ENCODE data around the gene P2RX5.
"Not testable (repeated sequence)": the region's sequence is repeated elsewhere in the genome, so short reads cannot be mapped to it uniquely, and the experiment has no call there.

P2RX5 gene

GRCh38 chr17:3712811-3713463 lies 17.0 kb upstream of the P2RX5 start:
- H3K9ac ChIP-seq (ENCODE audit: low read length) = no peak overlapping the region
- H2AFZ ChIP-seq (ENCODE audit: low read depth, low read length, severe bottlenecking) = no peak overlapping the region
- H3K27me3 ChIP-seq (ENCODE audit: low read length) = no peaks in the 10 kb centered on the region
- H3K79me2 ChIP-seq (ENCODE audit: insufficient read depth, low read length) = no peaks in the 10 kb centered on the region
- TF ChIP-seq CTCF (IDR thresholded peaks at IDR 0.05; ENCODE audit: insufficient read depth, low read length, poor library complexity, severe bottlenecking) (no peak), EZH2phosphoT487 (conservative IDR thresholded peaks at IDR 0.05; ENCODE audit: low read length) (no peak)
- H3F3A ChIP-seq (ENCODE audit: insufficient read depth) = peaks cover 21% of the 10 kb centered on the region
- no peaks in the 10 kb centered on the region for H4K20me1 ChIP-seq (ENCODE audit: low read depth, low read length)
- H3K9me2 ChIP-seq (replicated peaks; ENCODE audit: insufficient read depth, low read length) = no peaks in the 10 kb centered on the region
- H3K4me3 ChIP-seq (ENCODE audit: insufficient read depth, low read length, poor library complexity, severe bottlenecking) = no peak overlapping the region
- H3K36me3 ChIP-seq (ENCODE audit: low read length) = peaks cover 7% of the 10 kb centered on the region; the same call in 1 of the 2 replicates
- no peak overlapping the region for H3K4me2 ChIP-seq (ENCODE audit: low read depth, low read length, poor library complexity, severe bottlenecking)
- H3K9me3 ChIP-seq (ENCODE audit: insufficient read depth, low read length) = no peaks in the 10 kb centered on the region
- H3K27ac ChIP-seq (ENCODE audit: low read depth, low read length) = no peak overlapping the region; the same call in 1 of the 2 replicates

- Histone ChIP-seq H4K20me1 (ENCODE audit: low read depth, low read length) (no peaks in the 10 kb centered on the region), H3K4me2 (ENCODE audit: low read depth, low read length, poor library complexity, severe bottlenecking) (peak overlapping the region; percentile 29), H3K9me3 (ENCODE audit: insufficient read depth, low read length) (no peaks in the 10 kb centered on the region), H3K4me3 (ENCODE audit: insufficient read depth, low read length, poor library complexity, severe bottlenecking) (no peak overlapping the region), H3K9me2 (replicated peaks; ENCODE audit: insufficient read depth, low read length) (no peaks in the 10 kb centered on the region), H2AFZ (ENCODE audit: low read depth, low read length, severe bottlenecking) (no peak overlapping the region), H3K9ac (ENCODE audit: low read length) (no peak overlapping the region), H3K36me3 (ENCODE audit: low read length) (peaks cover 7% of the 10 kb centered on the region; the same call in 1 of the 2 replicates), H3K79me2 (ENCODE audit: insufficient read depth, low read length) (no peaks in the 10 kb centered on the region), H3F3A (ENCODE audit: insufficient read depth) (peaks cover 21% of the 10 kb centered on the region), H3K27me3 (ENCODE audit: low read length) (no peaks in the 10 kb centered on the region), H3K27ac (ENCODE audit: low read depth, low read length) (peak overlapping the region; percentile 60)
- TF ChIP-seq CTCF (IDR thresholded peaks at IDR 0.05; ENCODE audit: insufficient read depth, low read length, poor library complexity, severe bottlenecking) = no peak
- TF ChIP-seq EZH2phosphoT487 (conservative IDR thresholded peaks at IDR 0.05; ENCODE audit: low read length) = no peak
These were observed 15.0 kb upstream of the P2RX5 start for GRCh38 chr17:3710951-3711383.

- no peaks in the 10 kb centered on the region for H4K20me1 ChIP-seq (ENCODE audit: low read depth, low read length)
- no peaks in the 10 kb centered on the region for H3K9me3 ChIP-seq (ENCODE audit: insufficient read depth, low read length)
- no peaks in the 10 kb centered on the region for H3K36me3 ChIP-seq (ENCODE audit: low read length)
- no peaks in the 10 kb centered on the region for H3K27me3 ChIP-seq (ENCODE audit: low read length)
- peaks cover 21% of the 10 kb centered on the region for H3F3A ChIP-seq (ENCODE audit: insufficient read depth)
- no peaks in the 10 kb centered on the region for H3K9me2 ChIP-seq (replicated peaks; ENCODE audit: insufficient read depth, low read length)
- no peaks in the 10 kb centered on the region for H3K79me2 ChIP-seq (ENCODE audit: insufficient read depth, low read length)
- H2AFZ ChIP-seq (ENCODE audit: low read depth, low read length, severe bottlenecking) = no peak overlapping the region
- no peak overlapping the region for H3K4me3 ChIP-seq (ENCODE audit: insufficient read depth, low read length, poor library complexity, severe bottlenecking)
- H3K4me2 ChIP-seq (ENCODE audit: low read depth, low read length, poor library complexity, severe bottlenecking) = no peak overlapping the region
- no peak overlapping the region for H3K9ac ChIP-seq (ENCODE audit: low read length)
- TF ChIP-seq EZH2phosphoT487 (conservative IDR thresholded peaks at IDR 0.05; ENCODE audit: low read length) = no peak
- TF ChIP-seq CTCF (IDR thresholded peaks at IDR 0.05; ENCODE audit: insufficient read depth, low read length, poor library complexity, severe bottlenecking) = no peak
- no peak overlapping the region for H3K27ac ChIP-seq (ENCODE audit: low read depth, low read length)
These were observed 12.4 kb upstream of the P2RX5 start for GRCh38 chr17:3708366-3708765.

- not testable (repeated sequence) for H3K79me2 ChIP-seq (ENCODE audit: insufficient read depth, low read length); H3F3A ChIP-seq (ENCODE audit: insufficient read depth); H3K9me2 ChIP-seq (replicated peaks; ENCODE audit: insufficient read depth, low read length); H4K20me1 ChIP-seq (ENCODE audit: low read depth, low read length); H3K27ac ChIP-seq (ENCODE audit: low read depth, low read length); H3K4me3 ChIP-seq (ENCODE audit: insufficient read depth, low read length, poor library complexity, severe bottlenecking); H3K36me3 ChIP-seq (ENCODE audit: low read length); H3K4me2 ChIP-seq (ENCODE audit: low read depth, low read length, poor library complexity, severe bottlenecking); H2AFZ ChIP-seq (ENCODE audit: low read depth, low read length, severe bottlenecking); H3K9me3 ChIP-seq (ENCODE audit: insufficient read depth, low read length); H3K27me3 ChIP-seq (ENCODE audit: low read length); H3K9ac ChIP-seq (ENCODE audit: low read length)
These were observed 9.7 kb upstream of the P2RX5 start for GRCh38 chr17:3705718-3705984.
